ENCODE results near the gene GPLD1.

GPLD1 gene

DNA sequence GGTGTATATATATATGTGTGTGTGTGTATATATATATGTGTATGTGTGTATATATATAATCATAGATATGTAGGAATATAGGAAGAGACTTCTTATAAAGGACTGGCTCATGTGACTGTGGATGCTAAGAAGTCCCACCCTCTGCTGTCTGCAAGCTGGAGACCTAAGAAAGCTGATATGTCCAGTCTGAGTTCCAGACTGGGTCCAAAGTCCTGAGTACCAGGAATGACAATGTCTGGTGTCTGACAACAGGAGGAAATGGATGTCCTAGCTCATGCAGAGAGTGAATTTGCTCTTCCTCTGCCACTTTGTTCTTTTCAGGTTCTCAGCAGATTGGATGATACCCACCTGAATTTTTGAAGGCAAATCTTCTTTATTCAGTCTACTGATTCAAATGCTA is 12.5 kb upstream of the GPLD1 start:
- DNase-seq (ENCODE audit: extremely low read depth in 1 of 2, low read depth in 1 of 2): no peak

DNA sequence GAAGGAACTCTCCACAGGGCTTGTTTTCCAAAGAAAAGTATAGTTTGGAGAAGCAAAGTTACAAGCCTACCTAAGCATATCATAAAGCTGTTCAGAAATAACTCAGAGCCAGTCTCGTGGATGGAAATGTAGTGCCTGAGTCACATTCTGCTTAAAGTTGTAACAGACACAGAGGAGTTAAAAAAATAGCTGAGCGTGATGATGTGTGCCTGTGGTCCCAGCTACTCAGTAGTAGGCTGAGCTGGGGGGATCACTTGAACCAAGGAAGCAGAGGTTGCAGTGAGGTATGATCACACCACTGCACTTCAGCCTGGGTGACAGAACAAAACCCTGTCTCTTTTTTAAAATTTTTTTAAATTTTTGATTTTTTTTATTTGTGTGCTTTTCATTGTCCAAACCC is 12.0 kb upstream of the GPLD1 start:
- DNase-seq (ENCODE audit: extremely low read depth in 1 of 2, low read depth in 1 of 2): no peak

DNA sequence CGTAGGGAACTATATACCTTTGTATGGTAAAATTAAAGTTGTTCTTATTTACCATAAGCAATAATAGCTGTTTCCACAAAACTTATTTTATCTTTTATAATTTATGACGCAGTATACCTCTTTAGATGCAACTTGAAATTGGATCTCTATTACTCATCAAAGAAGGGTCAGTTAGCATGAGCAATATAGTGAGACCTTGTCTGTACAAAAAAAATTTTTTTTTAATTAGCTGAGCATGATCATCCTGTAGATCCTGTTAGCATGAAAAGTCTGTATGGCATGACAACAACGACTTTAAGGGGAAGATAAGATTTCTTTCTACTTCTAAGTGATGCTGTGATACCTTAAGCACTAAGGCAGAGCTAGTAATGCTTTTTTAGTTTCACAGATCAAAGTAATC is 11.3 kb upstream of the GPLD1 start:
- DNase-seq (ENCODE audit: extremely low read depth in 1 of 2, low read depth in 1 of 2): no peak

DNA sequence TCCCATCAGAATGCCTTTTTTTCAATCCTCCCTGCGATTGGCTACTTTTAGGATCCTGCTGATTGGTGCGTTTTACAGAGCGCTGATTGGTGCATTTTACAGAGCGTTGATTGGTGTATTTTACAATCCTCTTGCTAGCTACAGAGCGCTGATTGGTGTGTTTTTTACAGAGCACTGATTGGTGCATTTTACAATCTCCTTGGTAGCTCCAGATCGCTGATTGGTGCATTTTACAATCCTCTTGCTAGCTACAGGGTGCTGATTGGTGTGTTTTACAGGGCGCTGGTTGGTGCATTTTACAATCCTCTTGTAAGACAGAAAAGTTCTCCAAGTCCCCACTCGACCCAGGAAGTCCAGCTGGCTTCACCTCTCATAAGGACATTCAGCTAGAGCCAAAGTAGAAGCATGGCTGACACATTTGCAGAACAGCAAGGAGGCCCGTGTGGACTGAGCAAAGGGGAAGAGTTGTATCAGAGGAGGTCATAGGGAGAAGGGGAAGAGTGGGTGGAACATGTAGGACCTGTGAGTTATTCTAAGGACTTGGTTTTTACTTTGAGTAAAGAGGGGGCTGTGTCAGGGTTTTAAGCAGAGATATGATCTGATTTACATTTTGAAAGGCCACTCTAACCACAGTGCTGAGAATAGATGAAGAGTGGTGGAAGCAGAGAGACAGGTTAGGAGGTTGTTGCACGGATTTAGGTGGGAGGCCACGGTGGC is 8.0 kb upstream of the GPLD1 start:
- no peak for DNase-seq (ENCODE audit: extremely low read depth in 1 of 2, low read depth in 1 of 2)

DNA sequence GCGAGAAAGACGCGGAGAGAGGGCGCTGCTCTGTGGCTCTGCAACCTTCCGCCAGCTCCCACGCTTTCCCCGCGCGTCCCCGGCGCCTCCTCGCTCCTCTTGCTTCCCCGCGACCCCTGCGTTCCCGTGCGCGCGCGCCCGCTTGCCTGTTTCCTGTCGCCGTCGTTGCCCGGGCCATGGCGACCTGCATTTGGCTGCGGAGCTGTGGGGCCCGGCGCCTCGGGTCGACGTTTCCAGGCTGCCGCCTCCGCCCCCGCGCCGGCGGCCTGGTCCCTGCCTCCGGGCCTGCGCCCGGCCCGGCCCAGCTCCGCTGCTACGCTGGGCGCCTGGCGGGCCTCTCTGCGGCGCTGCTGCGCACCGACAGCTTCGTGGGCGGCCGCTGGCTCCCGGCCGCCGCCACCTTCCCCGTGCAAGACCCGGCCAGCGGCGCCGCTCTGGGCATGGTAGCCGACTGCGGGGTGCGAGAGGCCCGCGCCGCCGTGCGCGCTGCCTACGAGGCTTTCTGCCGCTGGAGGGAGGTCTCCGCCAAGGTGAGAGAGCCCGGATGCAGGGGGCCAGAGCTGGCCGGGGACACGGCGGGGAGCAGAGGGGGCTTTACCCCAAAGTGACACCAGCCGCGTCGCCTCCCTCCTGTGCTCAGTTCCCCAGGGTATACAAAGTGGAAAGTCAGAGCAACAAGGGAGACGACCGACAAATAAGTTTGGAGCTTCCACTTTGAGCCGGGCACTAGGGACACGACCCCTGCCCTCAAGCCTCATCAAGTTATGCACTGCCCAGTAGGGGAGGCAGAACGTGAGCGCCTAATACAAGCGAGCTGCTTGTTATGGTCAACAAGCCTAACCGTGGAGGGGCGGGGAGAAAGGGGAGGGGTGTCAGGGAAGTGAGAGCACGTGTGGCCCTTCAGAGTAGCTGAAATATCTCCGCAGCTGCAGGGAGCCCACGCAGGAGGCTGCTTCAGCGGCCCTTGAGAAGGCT is 5.7 kb upstream of the GPLD1 start, which contains the start of gene ALDH5A1:
Gene ALDH5A1 (plus strand): TSS at position 149 of the 975 bp plus-strand sequence. CDS start 28 bp downstream, at position 177.
- peak; percentile 60 to 75 for DNase-seq (ENCODE audit: extremely low read depth in 1 of 2, low read depth in 1 of 2)

DNA sequence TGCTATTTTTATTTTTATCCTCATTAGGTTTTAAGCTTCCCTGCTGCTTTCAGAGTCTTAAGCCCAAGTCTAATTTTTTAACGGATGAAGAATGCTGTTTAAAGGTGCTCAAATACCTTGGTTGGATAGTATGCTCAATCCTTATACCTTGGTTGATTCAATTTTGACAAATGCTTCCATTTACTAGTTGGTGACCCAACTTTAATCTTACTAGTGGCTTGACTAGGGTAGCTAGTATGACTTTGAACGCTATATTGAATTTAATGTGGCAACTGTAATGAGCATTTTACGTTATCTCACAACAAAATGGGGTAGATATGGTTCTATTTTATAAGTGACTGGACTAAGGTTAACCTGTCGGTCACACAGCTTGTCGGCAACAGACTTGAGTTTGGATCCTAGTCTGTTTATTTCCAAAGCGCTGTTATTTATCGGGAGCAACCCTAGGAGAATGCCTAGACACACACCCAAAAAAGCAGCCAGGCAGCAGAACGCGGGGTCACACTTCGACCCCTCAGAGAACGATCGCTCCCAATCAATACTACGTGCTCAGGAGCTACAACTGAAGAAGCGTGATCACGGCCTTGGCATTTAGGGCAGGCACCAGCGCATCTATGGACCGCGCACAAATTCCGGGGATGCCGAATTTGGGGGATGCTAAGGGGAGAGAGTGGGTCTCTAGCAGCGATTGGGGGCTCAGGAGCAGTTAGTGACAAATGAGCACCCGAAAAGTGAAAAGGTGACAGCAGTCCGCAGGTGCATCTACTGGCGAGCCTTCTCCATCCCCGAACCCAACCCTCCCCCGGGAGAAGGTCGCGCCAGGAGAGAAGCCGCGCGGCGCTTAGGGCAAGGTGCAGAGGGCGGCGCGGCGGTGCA is 4.8 kb upstream of the GPLD1 start:
- DNase-seq (ENCODE audit: extremely low read depth in 1 of 2, low read depth in 1 of 2): no peak

DNA sequence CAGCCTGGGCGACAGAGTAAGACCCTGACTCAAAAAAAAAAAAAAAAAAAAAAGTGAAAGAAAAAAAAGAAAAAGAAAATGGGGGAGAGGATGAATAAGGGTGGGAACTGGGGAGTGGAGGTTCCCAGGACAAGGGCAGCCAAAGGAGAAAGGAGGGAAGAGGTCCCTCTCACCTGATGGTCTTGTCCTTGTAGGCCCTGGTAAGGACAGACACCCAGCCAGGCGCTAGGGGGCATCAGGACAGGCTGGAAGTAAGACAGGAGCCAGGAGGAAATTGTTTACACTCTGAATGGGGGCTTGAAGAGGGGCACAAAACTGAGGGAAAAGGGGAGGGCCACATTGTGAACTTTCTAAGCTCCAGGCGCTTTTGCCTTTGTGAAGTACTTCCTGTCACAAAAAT is 3.1 kb upstream of the GPLD1 start:
- no peak for DNase-seq (ENCODE audit: extremely low read depth in 1 of 2, low read depth in 1 of 2)

DNA sequence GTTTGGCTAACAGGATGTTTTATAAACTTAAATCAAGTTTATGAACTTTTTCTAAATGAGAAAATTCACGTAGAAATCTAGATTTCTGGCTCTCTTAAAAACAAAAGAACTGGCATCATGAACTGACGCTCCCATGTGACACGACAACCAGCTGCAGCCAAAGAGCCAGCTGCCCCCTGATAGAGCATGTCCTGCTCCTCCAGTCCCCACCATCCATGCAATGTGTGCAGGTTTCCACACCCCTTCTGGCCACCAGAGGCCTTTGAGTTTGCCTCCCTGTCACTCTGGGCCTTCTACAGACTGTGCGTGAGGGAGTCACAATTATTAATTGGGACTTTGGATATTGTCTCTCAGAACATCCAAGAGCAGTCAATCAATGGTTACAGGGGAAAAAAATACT is 1.6 kb upstream of the GPLD1 start:
- no peak for DNase-seq (ENCODE audit: extremely low read depth in 1 of 2, low read depth in 1 of 2)

DNA sequence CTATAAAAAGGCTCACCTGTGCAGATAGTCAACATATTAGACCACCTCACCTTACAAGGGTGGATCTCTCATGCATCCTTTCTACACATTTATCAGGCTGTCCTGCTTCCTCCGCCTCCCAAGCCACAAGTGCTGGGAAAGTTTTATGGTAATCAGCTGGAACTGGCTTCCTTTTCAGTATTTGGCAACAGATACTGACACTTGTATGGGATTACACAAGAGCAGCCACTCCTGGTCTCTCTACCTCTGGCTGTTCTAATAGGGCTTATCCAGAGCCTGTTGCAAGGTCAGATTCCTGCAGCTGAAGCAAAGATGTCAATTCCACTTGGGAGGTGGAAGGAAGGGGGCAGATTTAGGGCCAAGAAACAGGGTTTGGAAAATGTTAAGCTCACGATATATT is 503 bp upstream of the GPLD1 start:
- DNase-seq (ENCODE audit: extremely low read depth in 1 of 2, low read depth in 1 of 2): no peak

DNA sequence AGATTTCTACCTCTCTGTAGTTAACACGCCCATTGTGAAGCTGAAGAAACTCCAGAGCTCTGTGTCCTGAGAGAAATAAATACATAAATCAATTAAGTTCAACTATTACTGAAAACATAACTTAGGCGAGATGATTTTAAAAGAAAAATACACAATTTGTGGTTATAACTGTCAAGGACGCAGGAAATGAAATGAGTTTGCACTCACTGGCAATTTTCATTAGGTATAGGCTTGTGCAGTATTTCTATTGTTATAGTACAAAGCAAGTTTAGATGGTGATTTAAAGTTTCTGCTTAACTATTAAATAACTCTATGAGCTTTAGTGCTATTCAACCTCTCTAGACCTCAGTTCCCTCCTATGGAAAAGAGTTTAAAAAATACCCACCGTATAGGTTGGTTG is 3.3 kb downstream of the GPLD1 start:
- DNase-seq (ENCODE audit: extremely low read depth in 1 of 2, low read depth in 1 of 2): no peak

DNA sequence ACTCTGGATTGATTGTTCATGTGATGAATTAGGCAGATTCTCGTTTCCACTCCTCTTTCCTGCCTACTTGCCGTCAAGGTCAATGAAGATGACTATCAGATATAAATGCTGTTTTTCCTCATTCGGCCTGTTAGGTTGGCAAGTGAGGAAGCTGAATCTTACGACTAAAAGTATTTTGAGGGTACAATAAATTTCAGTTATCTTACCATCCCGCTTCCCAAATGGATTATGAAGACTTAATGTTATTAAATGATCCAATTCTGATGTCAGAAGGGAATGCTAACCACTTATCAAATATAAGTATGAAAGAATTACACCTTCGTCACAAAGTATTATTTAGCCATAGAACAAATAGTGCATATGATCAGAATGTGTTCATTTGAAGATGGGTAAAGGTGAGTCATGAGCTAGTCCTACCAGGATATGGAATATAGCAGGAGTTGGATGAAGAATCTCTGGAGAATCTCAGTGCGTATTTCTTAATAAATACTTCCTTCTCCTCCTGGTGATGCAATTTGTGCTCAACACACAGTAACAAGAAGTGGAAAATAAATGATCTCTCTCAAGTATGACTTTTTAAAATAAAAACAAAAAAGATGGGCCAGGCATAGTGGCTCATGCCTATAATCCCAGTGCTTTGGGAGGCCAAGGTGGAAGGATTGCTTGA is 4.6 kb downstream of the GPLD1 start:
- DNase-seq (ENCODE audit: extremely low read depth in 1 of 2, low read depth in 1 of 2): no peak

DNA sequence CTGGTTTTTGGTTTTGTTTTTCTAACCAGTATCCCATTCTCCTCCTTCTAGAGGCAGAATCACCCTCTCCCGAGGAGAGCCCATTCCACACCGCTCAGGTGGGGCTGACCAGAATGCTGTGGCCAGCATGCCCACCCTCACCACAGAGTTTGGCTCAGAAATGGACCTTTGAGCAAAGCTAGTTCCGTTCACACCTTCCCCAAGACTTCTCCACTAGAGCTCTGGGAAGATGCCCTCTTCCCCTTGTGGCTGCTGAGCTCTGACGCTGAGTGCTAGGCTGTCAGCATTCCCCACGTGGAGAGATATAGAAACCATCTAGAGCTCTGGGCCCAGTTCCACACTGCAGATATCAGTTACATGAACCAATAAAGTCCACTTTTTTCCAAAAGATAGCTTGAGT is 7.9 kb downstream of the GPLD1 start:
- DNase-seq (ENCODE audit: extremely low read depth in 1 of 2, low read depth in 1 of 2): no peak

DNA sequence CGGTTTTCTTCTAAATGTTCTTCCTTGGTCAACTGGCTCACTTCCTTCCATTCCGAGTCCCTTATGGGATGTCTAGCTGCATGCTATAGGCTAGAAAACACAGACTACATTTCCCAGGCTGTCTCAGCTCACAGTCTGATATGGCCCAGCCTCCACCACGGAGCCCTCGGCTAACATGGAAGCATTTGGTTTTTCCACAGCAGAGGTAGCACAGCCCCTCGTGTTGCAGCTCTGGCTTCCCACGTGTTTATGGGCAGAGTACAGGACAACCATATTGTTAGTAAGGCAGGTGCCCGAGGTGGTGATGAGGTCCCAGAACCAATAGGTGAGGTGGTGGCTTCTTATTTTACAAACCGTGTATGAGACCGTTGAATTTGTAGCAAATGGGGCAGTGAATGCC is 8.7 kb downstream of the GPLD1 start:
- DNase-seq (ENCODE audit: extremely low read depth in 1 of 2, low read depth in 1 of 2): no peak

DNA sequence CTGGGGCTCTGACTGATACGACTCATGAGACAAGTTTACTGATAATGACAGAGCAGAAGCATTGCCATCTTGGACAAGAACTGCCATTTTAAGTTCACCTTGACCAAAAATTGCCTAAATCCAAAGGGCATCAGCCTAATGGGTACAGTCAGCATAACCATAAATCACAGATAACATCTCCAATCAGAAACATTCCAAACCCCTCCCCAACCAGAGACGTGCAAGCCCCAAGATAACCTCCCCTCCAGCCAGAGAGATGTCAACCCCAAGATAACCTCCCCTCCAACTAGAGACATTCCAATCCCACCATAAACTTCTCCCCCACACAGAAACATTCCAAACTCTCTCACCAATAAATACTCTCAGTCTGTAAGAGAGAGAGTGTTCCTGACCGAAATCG is 10.5 kb downstream of the GPLD1 start:
- DNase-seq (ENCODE audit: extremely low read depth in 1 of 2, low read depth in 1 of 2): no peak

DNA sequence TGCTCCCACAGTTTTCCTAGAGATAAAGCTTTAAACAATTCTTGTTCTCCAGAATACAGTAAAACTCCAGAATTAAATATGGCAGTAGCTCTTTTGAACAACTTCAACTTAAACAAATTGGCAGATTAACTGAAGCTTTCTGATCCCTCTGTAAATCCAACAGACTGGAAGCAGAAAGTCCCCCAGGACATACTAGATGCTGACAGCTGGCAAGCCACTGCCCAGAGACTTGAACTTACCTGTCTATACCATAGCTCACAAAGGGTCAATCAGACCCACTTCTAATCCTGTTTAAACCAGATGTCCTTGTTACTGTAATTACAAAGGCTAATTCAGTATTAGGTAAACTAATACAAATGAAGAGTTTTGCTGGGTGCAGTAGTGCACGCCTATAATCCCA is 12.3 kb downstream of the GPLD1 start:
- DNase-seq (ENCODE audit: extremely low read depth in 1 of 2, low read depth in 1 of 2): no peak

DNA sequence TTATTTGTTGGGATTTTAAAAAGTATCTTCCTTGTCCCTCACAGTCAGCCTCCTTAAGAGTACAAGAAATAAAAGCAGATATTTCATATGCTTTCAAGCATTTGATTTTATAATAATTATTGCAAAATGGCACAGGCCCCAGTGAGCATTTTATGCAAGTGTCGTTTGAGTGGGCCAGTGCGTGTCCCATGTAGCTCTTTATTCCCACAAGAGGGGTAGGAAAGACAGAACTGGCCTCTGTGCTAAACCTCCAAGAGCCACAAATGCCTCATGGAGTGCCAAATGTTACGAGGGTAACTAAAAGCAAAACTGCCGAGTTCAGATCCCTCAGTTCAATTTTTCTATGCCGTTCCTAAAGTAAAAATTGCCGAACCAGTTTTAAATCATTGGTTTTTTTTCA is 12.7 kb downstream of the GPLD1 start:
- no peak for DNase-seq (ENCODE audit: extremely low read depth in 1 of 2, low read depth in 1 of 2)

DNA sequence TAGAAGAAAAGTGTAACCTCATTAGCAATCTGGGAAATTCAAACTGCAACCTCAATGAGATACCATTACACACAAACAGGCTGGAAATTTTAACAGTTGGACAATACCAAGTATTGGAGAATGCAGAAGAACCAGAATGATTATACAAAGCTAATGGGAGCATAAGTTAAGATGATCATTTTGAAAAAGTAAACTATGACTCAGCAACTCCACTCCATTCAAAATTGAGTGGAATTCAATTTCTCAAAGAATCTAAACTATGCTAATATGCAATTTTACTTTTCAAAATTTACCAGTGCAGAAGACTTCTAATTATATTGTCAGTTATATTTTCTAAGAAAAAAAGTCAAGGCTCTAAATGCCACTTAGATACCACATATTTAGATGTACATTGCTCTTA is 17.2 kb downstream of the GPLD1 start:
- DNase-seq (ENCODE audit: extremely low read depth in 1 of 2, low read depth in 1 of 2): no peak

DNA sequence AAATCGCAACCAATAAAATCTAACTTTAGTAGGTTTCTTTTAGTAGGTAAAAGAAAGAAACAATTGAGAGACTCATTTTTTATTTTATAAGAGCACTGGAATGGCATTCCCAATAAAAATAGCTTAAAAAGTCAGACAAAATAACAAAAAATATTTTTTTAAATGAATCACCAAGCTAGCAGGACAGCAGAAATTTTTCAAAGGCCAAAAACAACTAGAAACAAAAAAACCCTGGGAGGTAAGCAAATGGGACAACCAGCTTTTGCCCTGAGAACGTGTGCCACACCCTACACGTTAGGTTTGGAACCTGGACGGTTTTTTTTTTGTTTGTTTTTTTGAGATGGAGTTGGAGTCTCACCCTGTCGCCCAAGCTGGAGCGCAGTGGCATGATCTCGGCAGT is 19.6 kb downstream of the GPLD1 start:
- DNase-seq (ENCODE audit: extremely low read depth in 1 of 2, low read depth in 1 of 2): no peak

DNA sequence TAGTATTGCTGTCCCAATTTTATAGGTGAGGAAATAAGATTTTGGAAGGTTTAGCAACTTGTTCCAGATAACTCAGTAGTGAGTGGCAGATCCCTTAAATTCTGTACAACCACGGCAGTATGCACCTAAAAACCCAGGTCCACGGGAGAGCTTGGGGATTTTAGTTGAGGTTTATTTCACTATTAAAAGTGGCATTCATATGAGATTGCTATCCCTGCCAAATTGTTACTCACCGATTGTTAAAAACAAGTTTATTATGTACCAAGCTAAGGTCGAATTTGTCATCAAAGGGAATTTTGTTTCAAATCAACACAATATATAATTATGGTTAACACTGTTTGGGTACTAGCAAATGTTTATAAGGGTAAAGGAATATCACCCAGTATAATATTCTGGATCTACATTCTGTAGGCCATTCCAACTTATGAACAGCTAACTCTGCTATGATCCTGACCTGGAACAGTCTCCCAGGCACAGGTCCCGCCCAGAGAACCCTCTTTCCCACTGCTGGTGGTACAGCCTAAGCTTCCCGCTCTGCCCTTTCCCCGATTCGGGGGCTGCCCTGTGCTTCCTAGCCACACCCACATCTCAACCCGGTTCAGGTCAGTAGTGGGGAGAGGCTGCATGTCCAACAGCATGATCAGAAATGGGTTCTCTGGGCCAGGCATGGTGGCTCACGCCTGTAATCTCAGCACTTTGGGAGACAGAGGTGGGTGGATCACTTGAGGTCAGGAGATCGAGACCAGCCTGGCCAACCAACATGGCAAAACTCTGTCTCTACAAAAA is 24.9 kb downstream of the GPLD1 start:
- no peak for DNase-seq (ENCODE audit: extremely low read depth in 1 of 2, low read depth in 1 of 2)

DNA sequence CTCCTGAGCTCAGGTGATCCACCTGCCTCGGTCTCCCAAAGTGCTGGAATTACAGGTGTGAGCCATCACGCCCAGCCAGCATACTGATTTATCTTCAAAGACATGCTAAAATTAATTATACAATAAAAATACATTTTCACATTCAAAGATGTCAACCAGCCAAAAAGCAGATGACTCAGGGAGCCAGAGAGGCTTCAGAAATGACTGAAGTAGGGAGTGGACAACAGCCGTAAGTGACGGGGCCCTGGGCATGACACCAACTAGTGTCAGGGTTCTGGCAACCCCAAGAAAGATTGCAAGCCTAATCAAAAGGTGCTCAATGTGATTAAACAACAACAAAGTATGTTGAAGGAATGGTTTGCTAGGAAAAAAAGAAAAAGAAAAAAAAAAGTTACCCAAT is 28.4 kb downstream of the GPLD1 start:
- DNase-seq (ENCODE audit: extremely low read depth in 1 of 2, low read depth in 1 of 2): no peak

All from stimulated activated CD8-positive, alpha-beta memory T cell treated with anti-CD3 and anti-CD28 coated beads, Interleukin-7, amount 100 ng/mL, for 48 hours (primary cell).